ENCODE data around the gene SHC3. TPM values are rescaled to one million over a fixed set of nuclear protein-coding genes. Genes with fewer than 3 reads are reported as not detected.

SHC3 gene
- total RNA-seq, 1 donor from 2014 or later, result 0.35 TPM

- intact Hi-C loops (cut with DNase I), result no loop called here
- no peak for DNase-seq
- ATAC-seq (ENCODE audit: poor library complexity), result no peak
Observed at GRCh38 chr9:88959727-88960469, 218.7 kb downstream of the SHC3 start.

GRCh38 chr9:88957526-88957925 lies 221.1 kb downstream of the SHC3 start:
- ATAC-seq (ENCODE audit: poor library complexity) (no peak), DNase-seq (no peak)
- intact Hi-C loops (cut with DNase I), result no loop called here

Other genes starting within 250 kb of the SHC3 start
- gene S1PR3, start 187.3 kb downstream of the SHC3 start, total RNA-seq, result 28.2 TPM
- 7.1 TPM for gene CKS2, start 132.4 kb upstream of the SHC3 start, total RNA-seq
- 14.2 TPM for gene SECISBP2, start 139.7 kb upstream of the SHC3 start, total RNA-seq